IMR-90 (cell line): ENCODE measurements around the gene IRGQ. TPM values are rescaled to one million over a fixed set of nuclear protein-coding genes. Genes with fewer than 3 reads are reported as not detected.

ENCODE experiments used
- ATAC-seq: fragments of 200-7000 bp; cut with Tn5 transposase; 2 replicates; pipeline ENCODE4 v1.9.1; 2020; ENCODE audit warnings: low read depth, mild to moderate bottlenecking, moderate library complexity
- BruUV-seq: library from RNA; stranded (reverse); fragments of 400-500 nt; replicated peaks from 2 replicates; lab custom pipeline; 2021; lab: Mats Ljungman, UMichigan
- CTCF ChIA-PET: fragments of 300-600 bp; formaldehyde crosslinking; extraction: SDS; loops from one replicate; lab custom pipeline; 2021; ENCODE audit warnings: antibody characterized with exemption; lab: Yijun Ruan, JAX
- POLR2A ChIA-PET: fragments of 300-600 bp; sonication (Branson Sonifier 250); formaldehyde crosslinking; loops from one replicate; lab custom pipeline; 2022; ENCODE audit warnings: antibody characterized with exemption; ENCODE audit not compliant: unreplicated experiment; lab: Charles Lee
- DNase-seq: peaks from one replicate; pipeline ENCODE4 v3.0.0; 2013
- H2AFZ ChIP-seq: replicated peaks from 2 replicates; pipeline ENCODE3; 2013; ENCODE audit warnings: low read length, mild to moderate bottlenecking; ENCODE audit not compliant: poor library complexity
- H2AK5ac ChIP-seq: 2 replicates; pipeline ENCODE4 v1.6.1; 2013; ENCODE audit warnings: low read depth, low read length, inconsistent platforms
- H2AK9ac ChIP-seq: replicated peaks from 2 replicates; pipeline ENCODE3; 2013; ENCODE audit warnings: mild to moderate bottlenecking, low read depth, low read length, moderate library complexity; ENCODE audit not compliant: poor library complexity
- H2BK120ac ChIP-seq: 2 replicates; pipeline ENCODE4 v1.6.1; 2013; ENCODE audit warnings: low read depth, low read length, inconsistent platforms
- H2BK15ac ChIP-seq: 3 replicates; pipeline ENCODE4 v1.6.1; 2013; ENCODE audit warnings: low read depth, low read length, inconsistent platforms
- H2BK20ac ChIP-seq: 2 replicates; pipeline ENCODE4 v1.6.1; 2013; ENCODE audit warnings: low read depth, mild to moderate bottlenecking, inconsistent platforms, low read length, moderate library complexity
- H2BK5ac ChIP-seq: 2 replicates; pipeline ENCODE4 v1.6.1; 2013; ENCODE audit warnings: mild to moderate bottlenecking, low read depth, low read length, inconsistent platforms; ENCODE audit not compliant: poor library complexity, severe bottlenecking
- H3K14ac ChIP-seq: replicated peaks from 2 replicates; pipeline ENCODE4 v1.6.1; 2013; ENCODE audit warnings: low read depth, low read length, inconsistent platforms
- H3K18ac ChIP-seq: 2 replicates; pipeline ENCODE4 v1.6.1; 2013; ENCODE audit warnings: low read depth, low read length, control low read depth
- H3K23ac ChIP-seq: 2 replicates; pipeline ENCODE4 v1.6.1; 2013; ENCODE audit warnings: low read depth, low read length, inconsistent platforms
- H3K27ac ChIP-seq: 2 replicates; pipeline ENCODE4 v1.5.1; 2013; ENCODE audit warnings: mild to moderate bottlenecking, control low read depth, low read length; ENCODE audit not compliant: insufficient read depth
- H3K27me3 ChIP-seq: 2 replicates; pipeline ENCODE4 v1.6.1; 2013; ENCODE audit warnings: low read length; ENCODE audit not compliant: control insufficient read depth, insufficient read depth
- H3K36me3 ChIP-seq: 2 replicates; pipeline ENCODE4 v1.6.1; 2013; ENCODE audit warnings: low read length, mixed read lengths; ENCODE audit not compliant: control insufficient read depth, insufficient read depth
- H3K4ac ChIP-seq: 2 replicates; pipeline ENCODE4 v1.6.1; 2013; ENCODE audit warnings: low read depth, low read length, inconsistent platforms
- H3K4me1 ChIP-seq: 2 replicates; pipeline ENCODE4 v1.6.1; 2013; ENCODE audit warnings: low read length, mixed read lengths; ENCODE audit not compliant: control insufficient read depth, insufficient read depth
- H3K4me2 ChIP-seq: 2 replicates; pipeline ENCODE4 v1.6.1; 2013; ENCODE audit warnings: low read depth, mild to moderate bottlenecking, control low read depth, low read length, moderate library complexity
- H3K4me3 ChIP-seq: 2 replicates; pipeline ENCODE4 v1.5.1; 2013; ENCODE audit warnings: low read depth, mild to moderate bottlenecking, control low read depth, low read length, moderate library complexity; ENCODE audit not compliant: insufficient read depth
- H3K56ac ChIP-seq: 2 replicates; pipeline ENCODE4 v1.6.1; 2013; ENCODE audit warnings: low read length, inconsistent platforms; ENCODE audit not compliant: insufficient read depth; ENCODE audit errors: extremely low read depth
- H3K79me1 ChIP-seq, 2 experiments: 2 replicates each; pipeline ENCODE4 v1.6.1; 2013; ENCODE audit warnings: low read length in 2 of 2, inconsistent platforms in 1 of 2, low read depth in 1 of 2
- H3K9ac ChIP-seq: 2 replicates; pipeline ENCODE4 v1.6.1; 2013; ENCODE audit warnings: low read depth, low read length, control low read depth
- H3K9me1 ChIP-seq: 2 replicates; pipeline ENCODE4 v1.6.1; 2013; ENCODE audit warnings: low read length, inconsistent platforms; ENCODE audit not compliant: insufficient read depth
- H3K9me3 ChIP-seq: 2 replicates; pipeline ENCODE4 v1.6.1; 2013; ENCODE audit warnings: low read length; ENCODE audit not compliant: control insufficient read depth, insufficient read depth
- H4K20me1 ChIP-seq: 2 replicates; pipeline ENCODE4 v1.6.1; 2013; ENCODE audit warnings: low read length, inconsistent platforms; ENCODE audit not compliant: insufficient read depth
- H4K5ac ChIP-seq: 2 replicates; pipeline ENCODE4 v1.6.1; 2013; ENCODE audit warnings: mild to moderate bottlenecking, low read depth, low read length, control low read depth
- H4K8ac ChIP-seq, 2 experiments: 2 replicates each; pipeline ENCODE4 v1.6.1; 2013; ENCODE audit warnings: low read depth in 2 of 2, low read length in 2 of 2, control low read depth in 1 of 2, inconsistent platforms in 1 of 2
- H4K91ac ChIP-seq: 2 replicates; pipeline ENCODE4 v1.6.1; 2013; ENCODE audit warnings: low read depth, low read length, inconsistent platforms; ENCODE audit not compliant: insufficient read depth
- CHD1 ChIP-seq: IDR thresholded peaks from 2 replicates; pipeline ENCODE4 v1.6.1; 2012; ENCODE audit warnings: low read depth, low read length, improper control_type of control experiment
- MAFK ChIP-seq: IDR thresholded peaks from 2 replicates; pipeline ENCODE4 v1.6.1; 2012; ENCODE audit warnings: low read depth, low read length, improper control_type of control experiment
- MXI1 ChIP-seq: IDR thresholded peaks from 2 replicates; pipeline ENCODE4 v1.6.1; 2012; ENCODE audit warnings: low read depth, mild to moderate bottlenecking, low read length, moderate library complexity, borderline replicate concordance
- NFE2L2 ChIP-seq: fragments of 150-350 bp; IDR thresholded peaks from 2 replicates; pipeline ENCODE4 v1.6.1; 2016; ENCODE audit warnings: low read depth, mild to moderate bottlenecking, low read length
- POLR2A ChIP-seq: IDR thresholded peaks from 2 replicates; pipeline ENCODE4 v1.6.1; 2012; ENCODE audit warnings: mild to moderate bottlenecking, low read depth, low read length
- RFX5 ChIP-seq: IDR thresholded peaks from 2 replicates; pipeline ENCODE4 v1.8.0; 2012; ENCODE audit warnings: low read depth, mild to moderate bottlenecking, low read length, moderate library complexity
- SMC3 ChIP-seq: fragments of 150-350 bp; IDR thresholded peaks from 2 replicates; pipeline ENCODE4 v1.6.1; 2016; ENCODE audit warnings: low read depth, mild to moderate bottlenecking, antibody characterized with exemption, low read length, moderate library complexity
- WGBS, 2 experiments: methylation state at CpG; one replicate each; pipeline versions ENCODE4 v1.1.5 to v1.1.7; 2013; ENCODE audit warnings: missing lambda C conversion rate in 2 of 2; ENCODE audit not compliant: insufficient read length in 1 of 2; ENCODE audit errors: extremely low coverage in 2 of 2; 5-methylcytosine and 5-hydroxymethylcytosine counted together
- dilution Hi-C: fragments of 300-500 bp; cut with HindIII; formaldehyde crosslinking; loops from one replicate; pipeline ENCODE4 v1.14.3; 2018; ENCODE audit warnings: low sequenced_read_pairs; ENCODE audit not compliant: unreplicated experiment
- in situ Hi-C: fragments of 300-500 bp; cut with MboI; formaldehyde crosslinking; loops from 3 replicates; pipeline ENCODE4 v1.14.3; 2019; ENCODE audit warnings: low sequenced_read_pairs, inconsistent platforms, mixed read lengths
- intact Hi-C: fragments of 100-400 bp; cut with micrococcal nuclease; formaldehyde crosslinking; loops from 2 replicates; pipeline ENCODE4 v1.10.0; 2022
- polyA plus RNA-seq, 3 experiments: library from polyadenylated mRNA; depleted of rRNA; stranded (reverse); fragments of >200 nt; gene quantifications; 2 replicates each; pipeline ENCODE4 v1.2.3, GENCODE V29; 2012; ENCODE audit warnings: low replicate concordance in 1 of 3
- total RNA-seq: library from RNA; depleted of rRNA; stranded (reverse); fragments of >200 nt; gene quantifications from 2 replicates; pipeline ENCODE4 v1.2.3, GENCODE V29; 2012
- TF ChIP-seq, protein P1 (sequence below): fragments of 150-350 bp; IDR thresholded peaks from 2 replicates; pipeline ENCODE4 v1.6.1; 2017; ENCODE audit warnings: mild to moderate bottlenecking, antibody characterized with exemption, low read length, low read depth

Gene IRGQ
- total and polyA plus RNA-seq, 2 of the 4 experiments (the other 2 are of a cell fraction), result 9.0 to 9.9 TPM

DNA sequence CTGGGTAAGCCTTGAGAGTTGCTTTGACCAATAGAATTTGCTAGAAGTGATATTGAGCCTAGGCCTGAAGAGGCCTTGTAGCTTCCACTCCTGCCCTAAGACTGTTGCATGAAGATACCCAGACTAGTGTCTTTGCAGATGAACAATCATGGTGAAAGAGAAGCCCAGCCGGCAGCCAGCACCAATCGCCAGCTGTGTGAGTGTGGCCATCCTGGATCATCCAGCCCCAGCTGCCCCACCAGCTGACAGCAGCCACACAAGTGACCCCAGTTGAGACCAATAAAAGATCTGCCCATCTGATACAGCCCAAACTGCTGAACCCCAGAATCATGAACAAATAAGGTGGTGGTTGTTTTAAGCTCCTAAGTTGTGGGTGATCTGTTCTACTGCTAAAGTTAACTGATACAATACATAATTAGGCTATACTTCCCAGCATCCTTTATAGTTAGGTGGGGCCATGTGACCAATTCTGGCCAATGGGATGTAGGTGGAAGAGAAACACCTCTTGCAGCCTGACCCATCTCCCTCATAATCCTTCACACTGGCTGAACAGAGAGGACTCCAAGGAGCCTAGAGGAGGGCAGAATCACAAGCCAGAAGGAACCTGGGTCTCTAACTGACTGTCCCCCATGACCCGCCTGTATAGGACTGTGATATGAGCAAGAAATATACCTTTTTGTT lies 32.9 kb upstream of the IRGQ start:
- TF ChIP-seq SMC3 (no peak), CHD1 (no peak), NFE2L2 (no peak), RFX5 (no peak), POLR2A (no peak), MAFK (no peak), MXI1 (no peak)
- TF ChIP-seq, protein P1, sequence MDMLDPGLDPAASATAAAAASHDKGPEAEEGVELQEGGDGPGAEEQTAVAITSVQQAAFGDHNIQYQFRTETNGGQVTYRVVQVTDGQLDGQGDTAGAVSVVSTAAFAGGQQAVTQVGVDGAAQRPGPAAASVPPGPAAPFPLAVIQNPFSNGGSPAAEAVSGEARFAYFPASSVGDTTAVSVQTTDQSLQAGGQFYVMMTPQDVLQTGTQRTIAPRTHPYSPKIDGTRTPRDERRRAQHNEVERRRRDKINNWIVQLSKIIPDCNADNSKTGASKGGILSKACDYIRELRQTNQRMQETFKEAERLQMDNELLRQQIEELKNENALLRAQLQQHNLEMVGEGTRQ, result peak; percentile 59; the same call in 1 of the 2 replicates

More for the DNA sequence above, 32.9 kb upstream of the IRGQ start:
- Histone ChIP-seq H3K9me1 (no peaks in the 10 kb centered on the region), H2AK9ac (no peak overlapping the region), H3K9me3 (no peaks in the 10 kb centered on the region), H2BK120ac (no peak overlapping the region), H2AFZ (no peak overlapping the region), H3K9ac (no peak overlapping the region), H3K79me1 (no peaks in the 10 kb centered on the region), H2AK5ac (no peak overlapping the region), H4K5ac (no peak overlapping the region), H4K20me1 (no peaks in the 10 kb centered on the region), H2BK5ac (no peak overlapping the region), H3K27ac (no peak overlapping the region), H3K36me3 (no peaks in the 10 kb centered on the region), H3K4ac (no peak overlapping the region), H4K91ac (no peak overlapping the region), H3K23ac (no peak overlapping the region), H3K4me2 (no peak overlapping the region), H3K56ac (no peak overlapping the region), H2BK15ac (no peak overlapping the region), H3K14ac (no peak overlapping the region), H2BK20ac (no peak overlapping the region), H4K8ac (no peak overlapping the region), H3K4me3 (no peak overlapping the region), H3K4me1 (no peaks in the 10 kb centered on the region), H3K27me3 (0 out of 2 replicates have a peak, but pooled peaks cover 2% of the 10 kb centered on the region), H3K18ac (no peak overlapping the region)
- ATAC-seq, result no peak
- intact Hi-C loops (no loop called here), dilution Hi-C loops (no loop called here), in situ Hi-C loops (no loop called here)
- no TSS peak for BruUV-seq
- CTCF ChIA-PET, result no interaction called here
- POLR2A ChIA-PET, result no interaction called here
- no peak for DNase-seq
- 83% methylated on average over 1 of the region's 3 CpGs; no CpG with 5 or more reads in 1 of the 2 experiments for WGBS, 2 experiments
